Right kidney (tissue), 1 donor: ENCODE measurements around the gene CFAP45.

Source experiments
- DNase-seq: peaks from one replicate; pipeline ENCODE4 v3.0.0-alpha.2; 2016

CFAP45 gene

GRCh38 chr1:159937054-159937750, 37.2 kb upstream of the CFAP45 start:
- no peak for DNase-seq

GRCh38 chr1:159936273-159936904, 36.4 kb upstream of the CFAP45 start:
- peak; percentile 64 for DNase-seq

DNA sequence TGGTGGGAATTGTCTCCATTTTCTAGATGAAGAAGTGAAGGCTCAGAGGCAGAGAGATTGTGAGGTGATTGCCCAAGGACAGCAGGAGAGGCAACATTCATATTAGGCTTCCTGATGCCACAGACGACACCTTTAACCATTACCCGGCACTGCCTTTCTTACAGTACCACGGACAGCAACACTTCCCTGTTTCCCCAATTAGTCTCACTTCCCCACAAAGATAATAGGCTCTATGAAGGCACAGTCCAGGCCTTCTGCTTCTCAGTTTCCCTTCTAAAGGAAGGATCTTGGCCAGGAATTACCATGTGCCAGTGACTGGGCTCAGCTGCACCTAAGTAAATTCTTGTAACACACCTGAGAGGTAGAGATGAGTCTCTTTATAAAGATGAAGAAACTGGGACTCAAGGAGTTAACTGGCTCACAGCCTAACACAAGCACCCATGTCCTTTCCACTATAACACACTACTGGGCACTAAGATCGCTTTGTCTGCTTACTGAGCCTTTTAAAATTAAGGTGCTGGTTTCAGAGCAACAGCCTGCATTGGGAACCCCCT, 35.8 kb upstream of the CFAP45 start:
- DNase-seq = no peak

- DNase-seq = no peak
Measured at GRCh38 chr1:159935305-159935704, 35.3 kb upstream of the CFAP45 start.

DNA sequence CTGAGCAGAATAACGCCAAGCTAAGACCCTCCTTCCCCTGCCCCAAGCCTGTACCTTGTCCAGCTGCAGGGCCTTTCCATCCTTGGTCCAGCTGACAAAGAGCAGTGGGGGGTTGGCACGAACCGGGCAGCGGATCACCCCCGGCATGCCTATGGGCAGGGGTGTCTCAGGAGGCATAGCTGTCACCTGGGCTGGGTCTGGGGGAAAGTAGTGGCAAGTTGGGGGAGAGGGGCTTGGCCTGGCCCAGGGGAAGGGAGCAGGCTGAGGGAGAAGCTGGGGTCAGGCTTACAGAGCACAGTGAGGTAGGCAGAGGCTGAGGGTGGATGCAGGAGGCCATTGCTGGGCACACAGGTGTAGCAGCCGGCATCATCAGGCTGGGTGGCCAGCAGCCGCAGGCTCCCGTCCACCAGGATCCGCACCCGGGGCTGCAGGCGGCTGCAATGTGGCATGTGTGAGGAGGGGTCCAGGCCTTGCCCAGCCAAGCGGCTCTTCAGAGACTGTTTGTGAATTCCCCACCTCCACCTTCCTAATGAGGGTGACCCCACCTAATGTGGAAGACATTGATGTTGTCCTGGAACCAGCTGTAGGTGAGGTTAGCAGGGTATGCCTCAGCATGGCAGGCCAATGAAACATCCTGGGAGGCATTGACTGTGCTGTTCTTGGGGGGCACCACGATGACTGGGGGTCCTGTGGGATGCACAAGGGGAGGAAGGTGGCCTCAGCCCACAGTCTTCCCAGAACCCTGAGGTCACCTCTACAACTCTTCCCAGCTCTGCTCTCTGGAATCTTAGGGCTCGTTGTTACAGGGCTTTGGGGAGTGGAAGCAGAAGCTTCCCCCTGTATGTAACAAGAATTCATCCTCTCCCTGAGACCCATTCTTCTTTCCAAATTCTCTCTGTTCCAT, 34.4 kb upstream of the CFAP45 start:
- no peak for DNase-seq

DNA sequence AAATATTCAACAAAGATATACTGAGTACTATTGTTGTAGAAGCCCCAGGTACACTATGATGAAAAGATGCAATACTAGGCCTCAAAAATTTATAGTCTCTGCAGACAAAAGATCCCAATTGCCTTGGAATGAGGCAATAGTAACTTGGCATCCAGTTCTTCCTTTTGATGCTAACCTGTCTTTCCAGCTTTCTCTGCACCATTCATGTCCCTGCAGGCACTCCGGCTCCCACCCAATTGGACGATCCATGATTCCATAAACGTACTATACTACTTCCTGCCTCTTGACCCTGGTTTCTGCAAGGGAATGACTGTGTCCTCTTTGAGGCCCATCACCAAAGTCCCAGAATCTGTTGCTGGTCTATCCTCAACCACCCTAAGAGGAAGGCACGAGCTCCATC, 33.4 kb upstream of the CFAP45 start:
- DNase-seq = no peak

DNA sequence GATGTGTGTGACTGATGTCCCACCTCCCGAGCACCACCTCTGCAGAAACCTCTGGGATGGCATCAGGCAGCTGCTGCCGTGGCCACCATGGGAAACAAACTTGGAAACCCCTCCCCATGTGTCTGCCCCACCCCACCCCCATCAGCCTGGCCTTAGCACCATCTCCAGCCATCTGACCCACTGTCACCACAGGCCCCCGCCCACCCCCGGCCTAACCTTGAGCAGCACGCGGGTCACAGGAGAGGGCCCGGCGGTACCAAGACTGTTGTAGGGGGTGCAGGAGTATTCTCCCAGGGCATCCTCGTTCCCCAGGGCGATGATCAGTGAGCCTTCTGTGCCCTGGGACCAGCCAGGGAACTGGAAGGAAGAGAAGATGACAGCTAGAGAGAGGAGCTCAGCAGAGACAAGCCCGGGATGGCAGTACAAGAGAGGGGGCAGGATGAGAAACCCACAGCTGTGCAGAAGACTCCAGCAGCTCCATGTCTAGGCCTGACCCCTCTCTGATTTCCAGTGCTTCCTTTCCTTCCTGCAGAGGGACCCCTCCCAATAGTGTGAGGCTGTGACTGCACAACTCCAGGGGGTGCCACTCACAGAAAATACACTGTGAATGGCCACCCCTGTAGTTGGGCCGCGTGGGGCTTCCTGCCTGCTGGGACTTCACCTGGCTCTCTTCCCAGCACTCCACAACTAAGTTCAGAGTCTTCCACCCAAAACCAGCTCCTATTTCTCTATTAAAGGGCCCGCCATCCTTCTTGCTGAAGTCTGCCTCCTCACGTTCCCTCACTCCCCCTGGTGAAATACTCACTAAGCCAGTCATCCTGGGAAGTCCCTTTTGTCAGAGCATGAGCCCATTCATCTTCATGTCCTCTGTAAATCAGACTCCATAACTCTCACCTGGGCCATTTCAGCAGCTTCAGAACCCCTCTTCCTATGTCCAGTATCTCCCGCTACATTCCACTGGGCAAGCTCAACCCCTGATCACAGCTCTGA, 32.6 kb upstream of the CFAP45 start:
- no peak for DNase-seq

- no peak for DNase-seq
Measured at GRCh38 chr1:159931795-159932173, 31.8 kb upstream of the CFAP45 start.

DNA sequence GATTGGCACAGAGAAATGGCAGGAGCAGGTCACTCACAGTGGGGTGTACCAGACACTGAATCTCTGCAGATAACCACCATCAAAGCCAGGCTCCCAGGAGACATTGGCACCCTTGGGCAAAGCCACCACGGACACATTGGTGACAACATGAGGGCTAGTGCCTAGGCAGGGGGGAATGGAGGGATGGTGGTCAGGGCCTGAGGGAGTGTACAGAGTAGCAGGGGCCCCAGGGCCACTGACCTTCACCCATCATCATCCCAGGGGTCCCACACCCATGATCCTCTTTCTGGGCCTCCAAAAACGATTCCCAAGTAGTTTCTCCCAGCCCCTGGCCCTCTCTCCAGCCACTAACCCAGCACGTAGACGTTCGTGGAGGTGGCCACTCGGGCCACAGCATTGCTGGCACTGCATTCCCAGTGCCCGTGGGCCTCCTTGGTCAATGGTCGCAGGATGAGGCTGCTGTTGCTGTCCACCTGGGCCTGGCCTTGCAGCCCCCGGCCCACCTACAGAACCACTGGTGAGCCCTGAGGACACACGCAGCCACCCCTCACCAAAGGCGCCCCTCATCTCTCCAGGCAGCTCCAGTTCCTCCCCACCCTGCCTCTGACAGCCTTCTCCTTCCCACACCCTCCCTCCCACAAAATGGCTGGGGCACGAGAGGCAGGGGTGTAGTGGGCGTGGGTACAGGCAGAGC, 31.3 kb upstream of the CFAP45 start:
- DNase-seq = no peak

DNA sequence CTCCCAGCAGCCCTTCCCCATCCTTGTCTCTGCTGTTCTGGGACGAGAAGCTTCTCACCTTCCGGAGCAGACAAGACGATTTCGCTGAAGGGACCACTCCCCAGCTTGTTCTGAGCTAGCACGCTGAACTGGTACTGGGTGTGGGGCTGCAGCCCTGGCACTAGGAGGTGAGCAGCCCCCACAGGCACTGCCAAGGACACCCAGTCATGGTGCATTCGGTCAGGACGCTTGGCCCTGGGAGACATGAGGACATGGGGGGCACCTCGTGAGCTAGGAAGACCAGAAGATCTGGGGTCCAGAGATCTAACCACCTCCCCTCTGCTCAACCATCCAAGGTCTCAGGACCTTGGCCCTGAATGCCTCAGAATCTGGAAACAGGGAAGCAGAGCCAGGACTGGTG, 30.7 kb upstream of the CFAP45 start:
- DNase-seq = no peak

DNA sequence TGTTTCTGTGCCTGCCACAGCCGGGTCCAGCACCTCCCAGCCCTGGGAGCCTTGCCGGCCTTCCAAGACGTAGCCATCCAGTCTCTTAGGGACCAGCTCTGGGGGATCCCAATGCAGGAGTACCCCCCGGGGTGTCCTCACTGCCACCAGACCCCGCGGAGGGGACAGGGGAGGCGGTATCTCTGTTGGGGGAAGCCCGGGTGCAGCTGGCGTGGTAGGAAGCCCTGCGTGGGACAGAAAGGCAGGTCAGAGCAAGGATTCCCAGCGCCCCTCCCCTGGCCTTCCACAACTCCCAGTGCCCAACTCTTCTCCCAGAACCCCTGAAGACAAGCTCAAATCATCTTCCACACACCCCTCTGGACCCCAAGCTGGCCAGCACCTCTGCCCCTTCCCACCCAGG, 30.3 kb upstream of the CFAP45 start:
- DNase-seq = no peak

DNA sequence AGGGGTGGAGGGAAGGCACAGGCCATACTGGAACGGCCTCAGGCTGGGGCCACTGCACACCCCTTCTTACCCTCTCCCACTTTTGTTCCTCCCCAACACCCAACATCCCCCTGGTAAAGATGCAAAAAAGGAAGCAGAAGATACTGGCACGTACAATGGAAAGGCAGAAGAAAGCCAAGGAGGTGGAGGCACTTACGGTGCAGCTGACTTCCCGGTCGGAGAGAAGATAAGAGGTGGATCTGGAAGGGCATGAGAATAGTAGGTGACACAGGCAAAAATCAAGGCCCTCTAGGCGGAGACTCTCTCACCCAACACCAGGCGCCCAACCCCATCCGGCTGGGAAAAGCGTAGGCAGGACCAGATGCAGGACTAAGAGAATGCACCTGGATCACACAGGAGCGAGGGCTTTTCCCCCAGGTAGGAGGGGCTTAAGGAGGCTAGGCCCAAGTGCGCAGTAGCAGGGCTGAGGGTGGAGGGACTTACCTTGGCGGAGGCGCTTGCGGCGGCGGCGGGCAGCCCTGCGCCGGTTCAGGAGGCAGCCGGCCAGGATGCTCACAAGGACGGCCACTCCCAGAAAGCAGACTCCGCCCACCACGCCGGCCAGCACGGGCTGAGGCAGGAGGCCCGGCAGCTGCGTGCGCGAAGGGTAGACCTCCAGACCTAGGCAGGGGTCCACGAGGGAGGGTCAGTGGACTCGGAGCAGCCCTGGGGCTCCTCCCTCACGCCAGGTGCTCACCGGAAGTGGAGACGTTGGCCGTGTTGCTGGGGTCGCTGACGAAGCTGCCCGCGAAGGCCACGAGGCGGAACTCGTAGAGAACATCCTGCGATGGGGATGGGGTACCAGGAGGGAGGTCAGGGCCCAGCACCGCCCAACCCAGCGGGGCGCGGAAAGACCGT, 29.4 kb upstream of the CFAP45 start:
- DNase-seq = no peak

DNA sequence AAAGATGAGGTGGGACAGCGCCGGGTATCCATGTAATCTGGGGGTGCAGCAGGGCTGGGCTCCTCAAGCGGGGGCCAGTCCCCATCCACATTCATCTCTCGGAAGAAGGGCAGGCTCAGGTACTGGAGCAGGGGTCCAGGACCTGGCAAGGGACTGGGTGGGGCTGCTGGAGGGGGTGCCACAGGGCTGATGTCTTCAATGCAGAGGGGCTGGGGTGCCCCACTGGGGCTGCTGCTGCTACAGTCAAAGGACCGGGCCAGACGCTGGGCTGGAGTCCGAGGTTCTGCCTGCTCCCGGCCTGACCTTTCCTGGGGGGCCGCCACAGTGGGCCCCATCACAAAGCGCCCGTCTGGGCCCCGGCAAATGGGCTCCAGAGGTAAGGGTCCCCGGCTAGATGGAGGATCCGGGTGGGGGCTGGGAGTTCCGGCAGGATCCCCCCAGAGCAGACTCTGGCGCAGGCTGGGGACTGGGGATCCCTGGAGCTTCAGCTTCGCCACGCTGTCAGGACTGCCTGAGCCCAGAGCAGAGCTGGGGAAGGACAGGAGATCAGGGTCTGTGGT, 28.6 kb upstream of the CFAP45 start:
- no peak for DNase-seq

- DNase-seq = no peak
Measured at GRCh38 chr1:159927849-159928431, 28.0 kb upstream of the CFAP45 start.

DNA sequence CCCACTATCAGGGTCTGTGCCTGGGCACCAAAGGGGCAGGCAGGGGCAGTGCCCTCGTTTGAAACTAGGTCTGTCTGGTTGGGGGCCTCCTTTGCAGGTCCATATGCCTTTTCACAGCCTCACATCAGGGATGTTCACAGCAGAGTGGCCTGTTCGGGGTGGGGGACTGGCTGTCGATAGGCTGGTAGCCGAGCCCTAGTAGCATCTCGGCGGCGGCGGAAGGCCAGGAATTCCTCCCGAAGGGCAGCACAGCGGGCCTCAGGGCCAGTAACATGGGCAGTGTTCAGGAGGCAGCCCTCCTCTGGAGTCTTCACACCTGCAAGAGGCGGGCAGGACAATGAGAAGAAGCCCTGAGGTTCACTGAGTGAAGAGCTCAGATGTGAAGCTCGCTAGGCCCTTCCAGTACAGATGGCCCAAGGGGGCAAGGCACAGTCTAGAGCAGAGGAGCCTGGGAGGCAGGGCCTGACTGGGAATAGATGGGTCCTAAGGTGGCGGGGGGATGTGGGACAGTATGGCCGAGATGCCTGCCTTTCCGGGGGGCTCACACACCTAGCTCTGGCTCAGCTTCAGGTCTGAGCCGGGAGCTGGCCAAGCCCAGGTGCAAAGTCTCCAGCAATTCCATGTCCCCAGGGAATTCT, 27.4 kb upstream of the CFAP45 start:
- no peak for DNase-seq

DNA sequence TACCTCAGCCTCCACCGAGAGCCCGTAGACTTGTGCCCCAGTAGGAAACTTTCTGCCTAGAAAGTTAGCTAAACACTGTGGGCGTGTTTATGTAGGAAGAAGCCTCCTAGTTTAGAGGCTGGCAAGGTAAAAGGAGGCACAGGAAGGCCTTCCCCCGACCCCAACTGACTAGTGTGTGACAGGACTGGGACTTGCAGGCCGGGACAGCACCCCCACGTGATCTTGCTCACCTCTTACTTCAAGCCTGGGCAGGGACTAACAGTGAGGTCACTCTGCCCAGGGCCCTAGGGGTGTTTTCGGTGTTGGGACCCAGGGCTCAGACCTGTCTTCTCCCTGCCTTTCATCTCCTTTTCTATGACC, 25.7 kb upstream of the CFAP45 start:
- no peak for DNase-seq

DNA sequence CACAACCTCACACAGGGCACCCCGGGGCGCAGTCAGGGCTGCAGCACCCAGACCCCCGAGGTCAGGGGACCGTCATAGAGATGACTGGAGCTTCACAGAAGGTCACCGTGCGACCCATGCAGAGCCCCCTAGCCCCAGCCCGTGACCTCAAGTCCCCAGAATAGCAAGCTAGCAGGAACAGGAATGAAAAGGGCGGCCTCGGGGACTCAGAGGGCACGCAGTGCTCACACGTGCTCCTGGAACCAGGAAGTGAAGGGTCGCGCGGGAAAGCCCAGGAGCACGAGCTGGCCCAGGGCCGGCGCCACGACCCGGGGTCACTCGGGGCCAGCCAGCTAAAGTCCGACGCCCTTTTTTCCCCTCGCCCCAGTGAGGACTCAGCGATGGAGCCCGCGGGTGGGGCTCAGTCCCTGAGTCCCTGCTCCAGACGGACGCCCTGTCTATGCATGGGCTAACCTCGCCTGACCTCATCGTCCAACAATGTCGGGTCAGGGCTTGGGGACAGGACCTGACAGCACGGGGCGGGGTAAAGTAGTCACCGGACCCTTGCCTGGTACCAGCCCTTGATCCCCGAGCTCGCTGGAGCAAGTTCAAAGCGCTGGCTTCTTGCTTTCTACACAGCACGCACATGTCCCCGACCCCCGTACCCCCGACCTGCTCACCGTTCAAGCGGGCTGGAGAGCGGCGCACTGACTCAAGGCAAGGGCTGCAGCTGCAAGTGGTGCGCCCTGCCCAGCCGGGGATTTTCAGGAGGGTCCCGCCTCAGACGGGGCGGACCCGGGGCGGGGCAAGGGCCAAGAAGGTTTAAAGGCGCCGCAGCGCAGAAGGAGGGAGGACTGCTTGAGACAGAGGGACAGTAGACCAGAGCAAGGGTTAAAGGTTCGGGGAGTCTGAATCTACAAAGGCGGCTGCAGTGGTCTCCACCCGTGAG, 25.1 kb upstream of the CFAP45 start, which contains the start of gene TAGLN2:
Gene TAGLN2 (minus strand): TSS at position 717 of the 928 bp plus-strand sequence. CDS start 4,998 bp downstream, outside the sequence.
- peak; percentile 85 for DNase-seq
